Epithelial cell of proximal tubule (primary cell): ENCODE results near the gene PLIN4. TPM values are rescaled to one million over a fixed set of nuclear protein-coding genes. Genes with fewer than 3 reads are reported as not detected.

Experiments used
- DNase-seq: peaks from one replicate; pipeline ENCODE4 v3.0.0-alpha.2; 2011; ENCODE audit warnings: low read depth
- H3K4me3 ChIP-seq: 2 replicates; pipeline ENCODE4 v1.5.1; 2011; ENCODE audit warnings: low read depth, mild to moderate bottlenecking, low read length
- CTCF ChIP-seq: conservative IDR thresholded peaks from 2 replicates; pipeline ENCODE4 v1.5.1; 2012; ENCODE audit warnings: low read depth, mild to moderate bottlenecking, low read length
- total RNA-seq: library from RNA; depleted of rRNA; stranded (reverse); fragments of >200 nt; gene quantifications from 2 replicates; pipeline ENCODE4 v1.2.3, GENCODE V29; 2015

PLIN4 gene
- total RNA-seq, 1 donor from 2014 or later = not detected

DNA sequence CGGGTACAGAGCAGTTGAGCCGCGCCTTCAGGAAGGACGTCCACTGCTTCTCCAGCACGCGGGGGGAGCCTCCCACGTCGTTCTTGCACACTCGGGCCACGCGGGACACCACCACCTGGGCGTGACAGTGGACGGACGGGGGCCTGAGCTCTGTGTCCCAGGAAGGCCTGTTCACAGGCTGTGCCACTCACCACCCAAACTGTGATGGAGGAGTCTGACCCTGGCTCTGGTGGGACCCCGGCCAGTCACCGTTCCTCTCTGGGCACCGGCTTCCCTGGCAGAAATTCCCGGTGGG lies 34.2 kb upstream of the PLIN4 start:
- no peak overlapping the region for H3K4me3 ChIP-seq
- no peak for TF ChIP-seq CTCF
- DNase-seq = no peak

DNA sequence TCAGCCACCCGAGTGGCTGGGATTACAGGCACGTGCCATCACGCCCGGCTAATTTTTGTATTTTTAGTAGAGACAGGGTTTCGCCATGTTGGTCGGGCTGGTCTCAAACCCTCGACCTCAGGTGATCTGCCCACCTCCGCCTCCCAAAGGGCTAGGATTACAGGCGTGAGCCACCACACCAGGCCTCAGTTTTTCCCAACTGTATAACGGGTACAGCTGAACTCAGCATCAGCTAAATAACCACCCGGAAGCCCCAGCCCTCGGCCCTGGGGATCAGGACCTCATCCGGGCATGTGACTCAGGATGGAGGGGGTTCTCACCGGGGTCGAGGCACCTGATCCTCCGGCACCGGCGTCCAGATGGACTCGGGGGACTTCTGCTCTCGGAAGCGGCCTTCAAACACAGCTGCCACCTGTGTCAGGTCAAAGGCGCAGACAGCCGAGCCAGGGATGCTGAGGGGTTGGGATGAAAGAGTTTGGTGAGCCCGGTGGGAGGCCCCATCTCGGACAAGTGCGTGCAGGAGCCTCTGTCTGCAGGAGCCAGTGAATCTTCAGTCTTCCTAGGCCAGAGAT lies 32.3 kb upstream of the PLIN4 start:
- DNase-seq = no peak
- H3K4me3 ChIP-seq = no peak overlapping the region
- TF ChIP-seq CTCF = no peak

GRCh38 chr19:4550018-4550417 lies 31.7 kb upstream of the PLIN4 start:
- no peak for TF ChIP-seq CTCF
- H3K4me3 ChIP-seq = no peak overlapping the region
- no peak for DNase-seq

DNA sequence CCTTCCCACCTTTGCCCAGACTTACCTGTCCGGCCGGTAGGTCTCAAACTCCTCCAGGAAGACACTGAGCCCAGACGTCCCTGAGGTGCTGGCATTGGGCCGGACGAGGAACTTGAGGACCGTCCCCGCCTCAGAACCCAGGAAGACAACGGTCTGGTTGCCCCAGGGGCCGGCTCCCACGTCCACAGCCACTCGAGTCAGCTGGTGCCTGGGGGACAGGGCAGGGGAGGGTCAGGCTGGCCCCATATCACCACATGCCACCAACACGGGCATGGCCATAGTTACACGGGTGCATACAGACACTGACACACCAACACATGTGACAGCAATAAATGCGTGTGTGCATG lies 29.9 kb upstream of the PLIN4 start:
- no peak overlapping the region for H3K4me3 ChIP-seq
- no peak for DNase-seq
- no peak for TF ChIP-seq CTCF

- TF ChIP-seq CTCF = peak; percentile 62
- no peak for DNase-seq
- no peak overlapping the region for H3K4me3 ChIP-seq
Measured at GRCh38 chr19:4547303-4548237, 29.3 kb upstream of the PLIN4 start.

- H3K4me3 ChIP-seq = no peak overlapping the region
Measured at GRCh38 chr19:4543842-4544647, 25.8 kb upstream of the PLIN4 start.

More at GRCh38 chr19:4543842-4544647, 25.8 kb upstream of the PLIN4 start:
- no peak for DNase-seq
- no peak for TF ChIP-seq CTCF
